NCI-H1694 treated with DMSO at 0.1 percent for 48 hours (cell line): ENCODE data around the gene GNB5.
"Not testable (repeated sequence)": the region's sequence is repeated elsewhere in the genome, so short reads cannot be mapped to it uniquely, and the experiment has no call there.

Experiments
- DNase-seq: peaks from one replicate; lab custom pipeline; 2025; lab: John Stamatoyannopoulos, UW

The GNB5 gene

DNA sequence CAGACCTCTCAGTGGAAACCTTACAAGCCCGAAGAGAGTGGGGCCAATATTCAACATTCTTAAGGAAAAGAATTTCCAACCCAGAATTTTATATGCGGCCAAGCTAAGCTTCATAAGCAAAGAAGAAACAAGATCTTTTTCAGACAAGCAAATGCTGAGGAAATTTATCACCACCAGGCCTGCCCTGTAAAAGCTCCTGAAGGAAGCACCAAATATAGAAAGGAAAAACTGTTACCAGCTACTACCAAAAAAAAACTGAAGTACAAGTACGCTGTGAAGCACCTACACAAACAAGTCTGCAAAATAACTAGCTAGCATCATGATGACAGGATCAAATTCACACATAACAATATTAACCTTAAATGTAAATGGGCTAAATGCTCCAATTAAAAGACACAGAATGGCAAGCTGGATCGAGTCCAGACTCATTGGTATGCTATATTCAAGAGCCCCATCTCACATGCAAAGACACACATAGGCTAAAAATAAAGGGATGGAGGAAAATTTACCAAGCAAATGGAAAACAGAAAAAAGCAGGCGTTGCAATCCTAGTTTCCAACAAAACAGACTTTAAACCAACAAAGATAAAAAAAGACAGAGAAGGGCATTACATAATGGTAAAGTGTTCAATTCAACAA is 25.6 kb downstream of the GNB5 start:
- not testable (repeated sequence) for DNase-seq

DNA sequence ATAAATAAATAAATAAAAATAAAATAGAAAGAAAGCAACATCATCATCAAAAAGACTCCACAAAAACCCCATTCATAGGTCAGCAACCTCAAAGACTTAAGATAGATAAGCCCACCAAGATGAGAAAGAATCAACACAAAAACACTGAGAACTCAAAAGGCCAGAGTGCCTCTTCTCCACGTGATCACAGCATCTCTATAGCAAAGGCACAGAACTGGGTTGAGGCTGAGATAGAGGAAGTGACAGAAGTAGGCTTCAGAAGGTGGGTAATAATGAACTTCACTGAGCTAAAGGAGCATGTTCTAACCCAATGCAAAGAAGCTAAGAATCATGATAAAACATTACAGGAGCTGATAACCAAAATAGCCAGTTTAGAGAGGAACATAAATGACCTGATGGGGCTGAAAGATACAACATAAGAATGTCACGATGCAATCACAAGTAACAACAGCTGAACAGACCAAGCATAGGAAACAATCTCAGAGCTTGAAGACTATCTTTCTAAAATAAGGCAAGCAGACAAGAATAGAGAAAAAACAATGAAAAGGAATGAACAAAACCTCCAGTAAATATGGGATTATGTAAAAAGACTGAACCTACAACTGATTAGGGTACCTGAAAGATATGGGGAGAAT is 26.4 kb downstream of the GNB5 start:
- DNase-seq: no peak

DNA sequence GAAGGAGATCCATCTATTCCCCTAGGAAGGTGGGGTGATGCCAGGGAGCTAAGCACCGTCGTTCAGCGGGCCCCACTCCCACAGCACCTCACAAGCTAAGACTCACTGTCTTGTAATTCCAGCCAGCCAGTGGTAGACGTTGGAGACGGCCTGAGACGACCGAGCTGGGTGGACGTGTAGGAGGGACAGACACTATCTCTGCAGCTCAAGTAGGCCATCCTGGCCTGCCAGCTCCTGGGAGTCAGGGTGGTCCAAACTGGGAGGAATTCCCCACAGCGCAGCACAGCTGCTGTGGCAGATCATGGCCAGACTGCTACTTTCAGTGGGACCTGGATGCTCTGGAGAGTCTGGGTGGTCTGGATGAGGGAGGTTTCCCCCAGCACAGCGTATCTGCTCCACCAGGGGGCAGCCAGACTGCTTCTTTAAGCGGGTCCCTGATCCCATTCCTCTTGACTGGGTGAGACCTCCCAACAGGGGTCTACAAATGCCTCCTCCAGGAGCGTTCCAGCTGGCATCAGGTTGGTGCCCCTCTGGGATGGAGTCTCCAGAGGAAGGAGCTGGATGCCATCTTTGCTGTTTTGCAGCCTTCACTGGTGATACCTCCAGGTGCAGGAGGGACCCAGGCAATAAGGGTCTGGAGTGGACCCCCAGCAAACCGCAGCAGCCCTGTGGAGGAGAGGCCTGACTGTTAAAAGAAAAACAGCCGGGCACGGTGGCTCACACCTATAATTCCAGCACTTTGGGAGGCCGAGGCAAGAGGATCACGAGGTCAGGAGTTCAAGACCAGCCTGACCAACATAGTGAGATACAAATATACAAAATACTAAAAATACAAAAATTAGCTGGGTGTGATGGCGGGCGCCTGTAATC is 27.6 kb downstream of the GNB5 start:
- no peak for DNase-seq

DNA sequence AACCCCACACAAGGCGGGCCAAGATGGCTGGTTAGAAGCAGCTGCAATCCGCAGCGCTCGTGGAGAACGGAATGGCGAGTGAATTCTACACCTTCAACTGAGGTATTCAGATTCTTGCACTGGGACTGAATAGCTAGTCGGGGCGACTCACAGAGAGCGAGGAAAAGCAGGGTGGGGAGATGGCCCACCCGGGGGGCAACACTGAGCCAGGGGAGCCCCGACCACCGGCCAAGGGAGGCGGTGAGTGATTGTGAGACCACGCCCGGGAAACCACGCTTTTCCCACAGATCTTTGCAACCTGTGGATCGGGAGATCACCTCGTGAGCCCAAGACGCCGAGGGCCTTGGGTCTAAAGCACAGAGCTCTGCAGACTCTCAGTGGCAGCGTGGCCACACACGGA is 28.3 kb downstream of the GNB5 start:
- DNase-seq: no peak

DNA sequence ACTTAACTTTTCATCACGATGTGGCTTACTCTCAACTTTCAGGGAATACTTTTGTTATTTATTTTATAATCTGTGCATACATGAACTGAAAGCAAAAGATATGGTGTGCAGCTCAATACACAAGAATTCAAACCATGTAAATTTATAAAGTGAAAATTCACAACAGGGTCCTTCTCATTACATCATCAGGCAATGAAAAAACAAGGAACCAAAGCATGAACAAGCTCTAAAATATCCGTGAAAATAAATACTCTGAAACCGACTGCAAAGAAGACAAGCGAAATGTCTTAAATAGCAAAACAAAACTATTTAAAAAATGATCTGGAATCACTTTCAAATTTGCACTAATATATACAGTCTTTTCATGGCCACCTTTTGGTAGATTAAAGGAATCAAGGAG is 28.9 kb downstream of the GNB5 start:
- no peak for DNase-seq

DNA sequence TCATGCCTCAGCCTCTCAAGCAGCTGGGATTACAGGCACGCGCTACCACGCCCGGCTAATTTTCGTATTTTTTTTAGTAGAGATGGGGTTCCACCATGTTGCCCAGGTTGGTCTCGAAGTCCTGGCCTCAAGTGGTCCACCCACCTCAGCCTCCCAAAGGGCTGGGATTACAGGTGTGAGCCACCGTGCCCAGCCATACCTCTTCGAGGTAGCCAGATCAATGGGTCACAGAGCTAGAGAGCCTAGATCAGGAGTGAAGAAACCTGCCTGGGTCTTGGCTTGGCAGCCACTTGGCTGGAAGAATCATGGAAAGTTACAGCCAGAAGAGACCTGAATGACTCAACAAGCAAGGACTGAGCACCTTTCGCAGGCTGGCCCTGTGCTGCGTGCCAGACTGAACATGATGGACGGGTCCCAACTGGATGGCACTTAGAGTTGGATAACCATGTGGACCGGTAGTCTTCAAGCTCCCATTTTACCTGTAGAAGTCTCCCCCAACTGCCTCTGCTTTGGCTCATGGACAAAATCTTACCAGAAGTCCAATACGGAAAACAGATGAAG is 29.7 kb downstream of the GNB5 start:
- no peak for DNase-seq

DNA sequence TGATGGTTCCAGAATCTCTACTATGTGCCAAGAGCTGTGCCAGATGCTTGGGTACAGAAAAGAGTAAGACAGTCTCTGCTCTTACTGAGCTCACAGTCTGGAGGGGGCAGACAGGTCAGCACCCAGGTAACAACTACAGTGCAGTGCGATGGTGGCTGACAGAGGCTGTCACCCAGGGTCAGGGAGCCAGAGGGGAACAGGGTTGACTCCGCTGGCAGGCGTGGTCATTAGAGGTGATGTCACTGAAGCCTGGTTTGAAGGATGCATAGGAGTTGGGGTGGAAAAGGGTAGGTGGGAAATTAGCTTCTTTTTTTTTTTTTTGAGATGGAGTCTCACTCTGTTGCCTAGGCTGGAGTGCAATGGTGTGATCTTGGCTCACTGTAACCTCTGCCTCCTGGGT is 31.5 kb downstream of the GNB5 start:
- DNase-seq: no peak

DNA sequence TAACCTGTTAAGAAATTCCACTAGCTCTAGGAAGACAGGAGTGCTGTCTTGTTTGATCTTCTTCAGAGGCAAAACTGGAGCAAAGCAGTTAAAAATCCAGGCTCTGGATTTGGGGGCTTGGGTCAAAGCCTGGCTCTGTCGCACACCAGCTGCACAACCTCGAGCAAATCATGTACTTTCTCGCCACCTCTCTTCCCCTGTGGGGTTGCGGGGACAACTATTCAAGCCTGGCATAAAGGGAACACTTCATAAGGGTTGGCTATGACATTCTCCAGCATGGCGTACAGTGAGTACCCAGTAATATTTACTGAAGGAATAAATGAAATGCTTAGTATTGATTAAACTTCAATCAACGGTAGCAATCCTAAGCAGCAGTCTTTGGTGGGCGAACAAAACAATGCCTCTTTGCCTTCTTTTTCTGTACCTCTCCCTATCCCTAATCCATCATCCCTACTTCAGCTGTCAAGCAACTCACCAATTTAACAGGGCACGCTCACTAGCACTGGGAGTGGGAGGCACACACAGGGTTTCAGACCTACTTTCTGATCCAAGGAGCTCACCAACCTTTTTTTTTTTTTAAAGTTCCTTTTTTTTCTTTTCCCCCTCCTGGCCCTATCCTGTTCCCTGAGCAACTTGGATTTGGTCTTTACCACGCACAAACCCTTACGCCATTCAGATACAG is 33.0 kb downstream of the GNB5 start:
- DNase-seq: no peak

DNA sequence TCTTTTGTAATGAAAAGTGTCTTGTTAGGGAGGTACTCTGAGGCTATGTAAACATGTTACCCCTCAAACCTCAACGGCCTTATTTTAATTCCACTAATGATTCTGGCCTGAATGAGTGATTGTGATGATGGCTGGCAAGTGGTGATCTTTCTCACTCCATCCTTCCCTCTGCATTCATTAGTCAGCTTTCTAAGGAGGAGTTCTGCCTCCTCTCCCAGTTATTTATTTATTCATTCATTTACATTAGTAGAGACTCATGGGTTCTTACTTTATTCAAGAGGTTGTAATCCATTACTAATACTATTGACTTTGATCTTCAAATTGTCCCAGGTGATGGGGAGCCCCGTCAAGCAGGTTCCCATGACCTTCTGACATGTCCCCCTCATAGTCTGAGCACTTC is 35.3 kb downstream of the GNB5 start:
- DNase-seq: no peak

DNA sequence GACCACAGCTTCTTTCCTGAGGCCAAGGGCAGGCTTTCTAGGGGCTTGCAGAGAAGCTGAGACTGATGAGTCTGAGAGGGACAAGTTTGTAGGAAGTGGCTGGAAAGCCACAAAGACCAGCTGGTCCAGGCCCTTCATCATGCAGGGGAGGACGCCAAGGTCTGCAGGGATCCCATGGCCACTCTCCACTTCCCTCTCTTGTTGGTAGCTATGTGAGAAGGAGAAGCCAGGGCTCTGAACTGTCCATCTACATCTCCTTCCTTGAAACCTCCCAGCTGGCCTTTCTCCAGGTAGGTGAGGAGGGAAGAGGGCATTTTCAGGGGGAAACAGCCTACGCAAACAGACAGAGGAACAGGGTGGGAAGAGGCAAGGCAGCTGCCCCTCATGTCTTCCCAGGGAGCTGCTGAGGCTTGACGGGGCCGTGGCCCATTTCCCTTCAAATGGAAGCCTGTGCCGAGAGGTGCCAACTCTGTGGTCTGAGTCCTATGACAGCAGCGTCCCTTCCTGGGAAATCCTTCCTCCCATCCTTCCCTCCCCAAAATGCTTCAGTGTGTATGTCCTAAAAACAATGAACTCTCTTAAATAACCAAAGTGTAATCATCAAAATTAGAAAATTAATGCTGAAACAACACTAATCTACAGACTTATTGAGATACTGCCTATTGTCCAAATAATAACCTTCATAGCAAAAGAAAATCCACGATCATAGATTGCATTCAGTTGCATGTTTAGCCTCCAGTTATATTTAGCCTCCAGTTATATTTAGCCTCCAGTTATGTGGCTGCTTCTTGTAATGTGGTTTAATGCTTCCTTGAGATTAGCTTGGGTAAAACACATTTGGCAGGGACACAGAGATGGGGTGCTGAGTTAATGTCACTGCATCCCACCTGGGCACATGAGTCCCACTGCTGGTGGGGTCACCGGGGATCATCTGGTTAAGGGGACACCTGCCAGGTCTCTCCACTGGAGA is 36.0 kb downstream of the GNB5 start:
- no peak for DNase-seq

DNA sequence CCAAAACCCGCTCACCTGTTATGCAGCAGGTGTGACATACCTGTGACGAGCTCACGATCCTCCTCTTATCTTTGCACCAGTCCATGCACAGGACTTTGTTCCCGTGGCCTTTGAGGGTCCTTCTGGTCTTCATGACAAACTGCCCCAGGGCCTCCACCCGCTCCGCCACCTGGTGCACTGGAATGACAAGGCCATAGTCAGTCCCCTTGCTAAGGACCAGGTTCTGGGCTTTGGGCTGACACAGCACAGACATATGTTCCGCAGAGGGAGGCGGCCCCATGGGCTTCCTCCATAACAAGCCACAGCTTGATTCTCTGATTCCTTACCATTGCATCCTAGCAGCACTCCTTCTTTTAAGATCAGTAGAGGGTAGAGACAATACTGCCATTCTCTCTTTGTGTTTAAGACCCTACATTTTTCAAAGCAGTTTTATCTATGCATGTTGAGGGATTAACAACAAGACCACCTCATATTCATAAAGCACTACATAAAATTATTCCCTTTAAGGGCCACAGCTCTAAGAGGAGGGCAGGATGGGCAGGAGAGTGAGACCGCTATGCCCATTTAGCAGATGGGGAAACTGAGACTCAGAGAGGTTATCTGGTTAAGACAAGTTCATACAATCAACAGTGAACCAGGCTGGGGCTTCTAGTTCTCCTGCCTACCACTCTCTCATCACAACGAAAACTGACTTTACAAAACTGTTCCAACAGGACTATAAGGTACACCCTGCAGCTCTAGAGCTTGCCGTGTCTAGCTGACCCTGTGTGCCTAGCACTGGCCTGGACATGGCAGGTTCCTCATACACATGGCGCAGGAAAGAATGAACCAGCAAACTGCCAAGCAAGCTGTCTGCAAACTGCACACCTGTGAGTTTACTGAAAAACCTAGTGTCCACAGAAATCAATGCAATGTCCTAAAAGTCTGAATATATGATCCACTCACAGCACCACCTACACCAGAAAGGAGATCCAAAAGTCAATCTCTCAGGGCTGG is 37.0 kb downstream of the GNB5 start:
- DNase-seq: no peak

DNA sequence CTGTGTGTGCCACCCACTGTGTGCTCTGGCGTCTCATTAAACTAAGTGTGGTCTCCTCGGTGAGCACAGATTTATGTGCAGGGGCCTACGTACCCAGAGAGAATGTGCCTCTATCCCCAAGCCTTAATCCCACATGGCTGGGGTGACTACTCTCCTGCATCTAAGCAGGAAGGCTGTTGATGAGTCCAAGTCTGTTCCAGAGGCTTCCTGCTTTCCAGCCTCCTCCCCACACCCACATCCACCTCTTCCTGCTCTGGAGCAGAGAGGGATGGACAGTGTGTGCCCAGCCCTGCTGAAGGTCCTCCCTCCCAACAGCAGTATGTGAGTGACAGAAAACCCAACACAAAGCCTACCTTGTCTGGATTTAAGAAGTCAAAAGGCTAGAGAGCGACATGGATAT is 39.8 kb downstream of the GNB5 start:
- no peak for DNase-seq

DNA sequence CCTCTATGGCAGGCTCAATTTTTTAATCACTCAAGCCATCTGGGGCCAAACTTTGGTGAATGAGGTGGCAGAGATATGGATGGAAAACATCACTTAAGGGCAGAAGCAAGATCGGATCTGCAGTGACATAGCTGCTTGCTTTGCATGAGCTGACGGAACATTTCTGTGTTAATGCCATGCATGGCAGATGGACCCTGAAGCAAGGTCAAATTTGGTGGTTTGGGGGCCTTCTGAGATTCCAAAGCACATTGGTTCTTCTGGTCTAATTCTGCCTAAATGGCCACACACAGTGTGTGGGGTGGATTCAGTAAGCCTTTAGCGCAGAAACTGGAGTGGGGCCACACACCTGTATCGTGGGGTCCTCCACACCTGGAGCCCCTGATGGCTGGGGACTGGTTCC is 40.3 kb downstream of the GNB5 start:
- no peak for DNase-seq

DNA sequence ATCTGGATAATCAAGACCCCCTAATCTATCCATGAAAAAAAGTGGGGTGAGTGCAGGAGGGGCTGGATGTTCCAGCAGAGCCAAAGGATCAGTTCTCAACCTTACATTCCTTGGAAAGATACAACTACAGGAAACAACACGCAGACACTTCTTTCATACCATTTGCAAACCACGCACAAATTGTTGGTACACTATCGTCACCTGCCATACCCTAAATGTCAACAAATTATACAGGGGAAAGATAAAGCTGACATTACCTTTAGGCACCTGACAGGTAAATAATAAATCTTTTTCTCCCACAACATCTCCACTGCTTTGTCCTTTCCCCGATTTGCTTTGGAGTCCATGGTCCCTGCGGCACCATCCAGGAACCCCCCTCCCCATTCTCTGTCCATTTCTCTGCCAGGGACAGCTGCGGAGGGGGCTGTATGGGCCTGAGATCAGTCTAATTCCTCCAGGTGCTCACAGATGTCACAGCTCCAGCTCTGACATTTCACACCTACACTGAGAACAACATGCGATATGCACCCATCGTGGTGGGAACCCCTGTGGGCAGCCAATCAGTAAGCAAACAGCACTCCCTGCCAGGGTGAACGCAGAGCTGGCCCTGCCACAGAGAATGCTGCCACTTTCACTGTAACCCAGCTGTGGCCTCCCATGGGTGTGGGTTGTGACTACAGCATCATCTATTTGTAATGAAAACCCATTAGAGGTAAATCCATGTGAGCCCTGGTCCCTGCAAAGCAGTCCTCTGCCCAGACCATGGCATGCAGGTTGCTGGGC is 41.0 kb downstream of the GNB5 start:
- DNase-seq: no peak

DNA sequence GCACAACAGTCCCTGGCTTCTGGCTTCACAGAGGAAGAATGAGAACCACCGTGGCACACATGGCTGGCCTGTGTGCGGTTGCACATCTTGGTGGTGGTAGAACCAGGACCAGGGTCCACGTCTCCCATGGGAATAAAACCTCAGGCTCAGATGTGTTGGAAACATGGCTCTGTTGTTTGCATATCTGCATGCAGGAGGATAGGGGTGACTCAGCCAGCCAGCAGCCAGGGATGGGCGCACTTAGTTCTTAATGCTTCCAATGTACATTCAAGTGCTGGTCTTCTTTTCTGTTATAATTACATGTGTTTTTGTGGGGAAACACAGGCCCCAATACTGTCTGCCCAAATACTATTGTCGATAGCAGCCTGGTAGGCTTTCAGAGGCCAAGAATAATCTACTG is 42.8 kb downstream of the GNB5 start:
- DNase-seq: no peak

DNA sequence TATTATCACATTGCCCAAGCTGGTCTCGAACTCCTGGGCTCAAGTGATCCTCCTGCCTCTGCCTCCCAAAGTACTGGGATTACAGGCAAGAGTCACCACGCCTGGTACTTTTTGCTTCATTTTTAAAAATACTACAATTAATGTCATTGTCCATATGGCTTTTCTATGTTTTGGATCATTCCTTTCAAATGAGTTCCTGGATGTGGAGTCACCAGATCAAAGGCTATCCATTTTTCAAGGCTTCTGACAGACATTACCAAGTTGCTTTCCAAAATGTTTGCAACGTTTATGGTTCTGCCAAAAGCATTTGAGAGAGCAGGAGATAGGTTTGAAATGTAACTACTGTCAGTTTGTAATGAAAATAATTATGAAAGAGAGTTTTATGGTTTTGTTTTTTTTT is 44.4 kb downstream of the GNB5 start:
- no peak for DNase-seq

DNA sequence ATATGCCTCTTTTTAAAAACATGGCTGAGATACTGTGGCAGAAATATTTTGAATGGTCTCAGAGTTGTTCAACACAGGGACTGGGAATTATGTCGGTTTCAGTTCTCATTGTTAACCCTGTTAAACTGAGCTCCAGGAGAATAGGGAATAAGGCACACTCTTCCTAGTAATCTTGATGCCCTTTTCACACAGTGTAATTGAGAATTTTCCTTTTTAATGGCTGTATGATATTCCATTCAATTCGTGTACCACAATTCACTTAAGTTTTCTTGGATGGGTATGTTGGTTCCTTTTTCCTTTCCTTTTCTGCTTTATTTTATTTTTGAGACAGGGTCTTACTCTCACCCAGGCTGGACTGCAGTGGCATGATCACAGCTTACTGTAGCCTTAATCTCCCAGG is 44.9 kb downstream of the GNB5 start:
- no peak for DNase-seq

DNA sequence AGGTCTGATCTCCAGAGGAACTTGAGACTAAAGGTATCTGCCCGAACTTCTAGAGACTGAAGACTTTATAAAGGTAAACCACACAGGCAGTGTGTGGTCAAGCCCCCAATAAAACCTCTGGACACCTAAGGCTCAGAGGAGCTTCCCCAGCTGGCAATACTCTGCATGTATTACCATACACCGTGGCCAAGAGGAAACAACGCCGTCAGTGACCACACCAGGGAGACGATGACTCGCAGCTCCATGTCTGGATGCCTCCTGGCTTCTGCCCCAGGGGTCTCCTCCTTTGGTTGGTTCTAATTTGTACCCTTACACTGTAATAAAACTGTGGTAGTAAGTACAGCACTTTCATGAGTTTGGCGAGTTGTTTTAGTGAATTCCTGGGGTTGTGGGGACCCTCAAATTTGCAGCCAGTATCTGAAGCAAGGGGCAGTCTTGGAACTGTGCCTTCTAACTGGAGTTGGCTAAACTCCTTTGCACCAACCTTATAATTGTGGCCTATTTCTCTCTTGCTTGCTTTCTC is 46.5 kb downstream of the GNB5 start:
- no peak for DNase-seq

DNA sequence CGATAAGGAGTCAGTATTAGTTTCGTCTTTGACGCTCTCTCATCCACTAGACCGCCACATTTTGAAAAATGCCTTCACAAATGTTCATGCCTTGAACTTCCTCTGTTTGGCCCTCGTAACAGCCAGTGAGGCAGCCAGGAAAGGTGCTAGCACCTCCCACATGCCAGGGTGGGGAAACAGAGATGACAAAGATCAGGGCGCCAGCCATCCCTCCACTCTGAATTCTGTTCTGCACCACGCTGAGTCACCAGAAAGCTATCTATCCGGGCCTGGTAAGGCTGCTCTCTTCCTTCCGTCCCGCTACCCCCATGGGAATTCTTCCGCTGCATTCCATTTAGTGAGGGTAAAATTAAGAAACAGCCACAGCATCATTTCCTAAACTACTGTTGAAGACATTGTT is 47.3 kb downstream of the GNB5 start:
- no peak for DNase-seq
